Neural progenitor cell (in vitro differentiated cells): Measurements from ENCODE around the gene CELSR1. TPM values are rescaled to one million over a fixed set of nuclear protein-coding genes. Genes with fewer than 3 reads are reported as not detected.

Experiments used
- DNase-seq: peaks from one replicate; pipeline ENCODE4 v3.0.0-alpha.2; 2016; ENCODE audit warnings: low spot score
- H2AFZ ChIP-seq: fragments of 200-600 bp; sonication (generic); replicated peaks from 2 replicates; pipeline ENCODE4 v1.6.1; 2016; ENCODE audit warnings: antibody characterized with exemption
- H3F3A ChIP-seq: fragments of 200-600 bp; sonication (generic); 2 replicates; pipeline ENCODE4 v1.6.1; 2016; ENCODE audit warnings: antibody characterized with exemption, low read depth
- H3K27ac ChIP-seq: fragments of 200-600 bp; sonication (generic); 2 replicates; pipeline ENCODE4 v1.5.1; 2016; ENCODE audit warnings: mild to moderate bottlenecking
- H3K27me3 ChIP-seq: fragments of 200-600 bp; sonication (generic); 2 replicates; pipeline ENCODE4 v1.6.1; 2016; ENCODE audit warnings: mild to moderate bottlenecking, moderate library complexity
- H3K36me3 ChIP-seq: fragments of 200-600 bp; sonication (generic); 2 replicates; pipeline ENCODE4 v1.5.1; 2016
- H3K4me1 ChIP-seq: fragments of 200-600 bp; sonication (generic); 2 replicates; pipeline ENCODE4 v1.6.1; 2016; ENCODE audit warnings: mixed run types
- H3K4me2 ChIP-seq: fragments of 200-600 bp; sonication (generic); 2 replicates; pipeline ENCODE4 v1.6.1; 2016
- H3K4me3 ChIP-seq: fragments of 200-600 bp; sonication (generic); 2 replicates; pipeline ENCODE4 v1.5.1; 2016
- H3K79me2 ChIP-seq: fragments of 200-600 bp; sonication (generic); 2 replicates; pipeline ENCODE4 v1.6.1; 2016; ENCODE audit warnings: low read depth
- H3K9ac ChIP-seq: fragments of 200-600 bp; sonication (generic); 2 replicates; pipeline ENCODE4 v1.6.1; 2016
- H3K9me3 ChIP-seq: fragments of 200-600 bp; sonication (generic); 2 replicates; pipeline ENCODE4 v1.5.1; 2016; ENCODE audit warnings: low read depth
- H4K20me1 ChIP-seq: fragments of 200-600 bp; sonication (generic); 2 replicates; pipeline ENCODE4 v1.6.1; 2016; ENCODE audit warnings: low read depth
- H3K27ac Mint-ChIP-seq: 3 replicates; pipeline ENCODE4 v1.8.0; 2021; ENCODE audit warnings: mixed read lengths
- H3K27me3 Mint-ChIP-seq: 2 replicates; pipeline ENCODE4 v1.8.0; 2022; ENCODE audit warnings: low read depth, mild to moderate bottlenecking, inconsistent platforms, moderate library complexity, mixed read lengths; ENCODE audit not compliant: insufficient read depth
- H3K36me3 Mint-ChIP-seq: 3 replicates; pipeline ENCODE4 v1.8.0; 2021; ENCODE audit warnings: mixed read lengths
- H3K4me1 Mint-ChIP-seq: 3 replicates; pipeline ENCODE4 v1.8.0; 2021; ENCODE audit warnings: mixed read lengths
- H3K4me3 Mint-ChIP-seq: 3 replicates; pipeline ENCODE4 v1.8.0; 2021; ENCODE audit warnings: mild to moderate bottlenecking, moderate library complexity, mixed read lengths
- H3K9me3 Mint-ChIP-seq: 3 replicates; pipeline ENCODE4 v1.8.0; 2020; ENCODE audit warnings: mixed read lengths
- EZH2 ChIP-seq: fragments of 200-600 bp; sonication (generic); IDR thresholded peaks from 2 replicates; pipeline ENCODE4 v1.6.1; 2017; ENCODE audit warnings: antibody characterized with exemption, mild to moderate bottlenecking, moderate library complexity
- EZH2phosphoT487 ChIP-seq: fragments of 200-600 bp; sonication (generic); IDR thresholded peaks from 2 replicates; pipeline ENCODE4 v1.6.1; 2017; ENCODE audit warnings: antibody characterized with exemption
- total RNA-seq: library from RNA; depleted of rRNA; stranded (reverse); fragments of >200 nt; gene quantifications from 2 replicates; pipeline ENCODE4 v1.2.3, GENCODE V29; 2015; ENCODE audit warnings: low replicate concordance
- TF ChIP-seq, protein P1 (sequence below): fragments of 200-600 bp; sonication (generic); IDR thresholded peaks from 2 replicates; pipeline ENCODE4 v1.5.1; 2017; ENCODE audit warnings: antibody characterized with exemption, mild to moderate bottlenecking

Gene CELSR1
- total RNA-seq, 1 donor from 2014 or later = 12.3 TPM

DNA sequence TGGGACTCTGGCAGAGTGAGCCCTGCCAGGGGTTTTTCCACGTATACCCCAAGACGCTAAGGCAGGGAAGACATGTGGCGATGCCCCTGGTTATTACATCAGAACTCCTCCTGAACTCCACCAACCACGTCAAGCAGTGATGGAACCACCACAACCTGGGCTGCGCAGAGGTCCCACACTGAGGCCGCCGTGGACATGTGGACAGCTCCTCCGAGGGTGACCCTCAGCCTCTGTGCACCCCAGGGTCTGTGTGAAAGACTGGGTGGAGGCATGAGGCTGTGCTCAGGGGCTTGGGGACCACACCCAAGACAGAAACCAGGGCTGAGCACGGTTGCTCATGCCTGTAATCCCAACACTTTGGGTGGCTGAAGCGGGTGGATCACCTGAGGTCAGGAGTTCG lies 149.7 kb downstream of the CELSR1 start:
- no peaks in the 10 kb centered on the region for H4K20me1 ChIP-seq
- no peaks in the 10 kb centered on the region for H3K9me3 Mint-ChIP-seq
- no peak for DNase-seq
- TF ChIP-seq EZH2 (no peak), EZH2phosphoT487 (no peak)
- TF ChIP-seq, protein P1, sequence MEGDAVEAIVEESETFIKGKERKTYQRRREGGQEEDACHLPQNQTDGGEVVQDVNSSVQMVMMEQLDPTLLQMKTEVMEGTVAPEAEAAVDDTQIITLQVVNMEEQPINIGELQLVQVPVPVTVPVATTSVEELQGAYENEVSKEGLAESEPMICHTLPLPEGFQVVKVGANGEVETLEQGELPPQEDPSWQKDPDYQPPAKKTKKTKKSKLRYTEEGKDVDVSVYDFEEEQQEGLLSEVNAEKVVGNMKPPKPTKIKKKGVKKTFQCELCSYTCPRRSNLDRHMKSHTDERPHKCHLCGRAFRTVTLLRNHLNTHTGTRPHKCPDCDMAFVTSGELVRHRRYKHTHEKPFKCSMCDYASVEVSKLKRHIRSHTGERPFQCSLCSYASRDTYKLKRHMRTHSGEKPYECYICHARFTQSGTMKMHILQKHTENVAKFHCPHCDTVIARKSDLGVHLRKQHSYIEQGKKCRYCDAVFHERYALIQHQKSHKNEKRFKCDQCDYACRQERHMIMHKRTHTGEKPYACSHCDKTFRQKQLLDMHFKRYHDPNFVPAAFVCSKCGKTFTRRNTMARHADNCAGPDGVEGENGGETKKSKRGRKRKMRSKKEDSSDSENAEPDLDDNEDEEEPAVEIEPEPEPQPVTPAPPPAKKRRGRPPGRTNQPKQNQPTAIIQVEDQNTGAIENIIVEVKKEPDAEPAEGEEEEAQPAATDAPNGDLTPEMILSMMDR = no peak
- H3K79me2 ChIP-seq = no peaks in the 10 kb centered on the region
- no peak overlapping the region for H3K27ac ChIP-seq
- H3K9ac ChIP-seq = no peak overlapping the region
- no peak overlapping the region for H2AFZ ChIP-seq
- H3K4me3 ChIP-seq = no peak overlapping the region
- peaks cover 6% of the 10 kb centered on the region for H3K27me3 Mint-ChIP-seq
- peaks cover 10% of the 10 kb centered on the region for H3K36me3 Mint-ChIP-seq
- H3F3A ChIP-seq = no peaks in the 10 kb centered on the region
- no peak overlapping the region for H3K27ac Mint-ChIP-seq
- H3K4me3 Mint-ChIP-seq = no peak overlapping the region
- no peaks in the 10 kb centered on the region for H3K36me3 ChIP-seq
- H3K27me3 ChIP-seq = no peaks in the 10 kb centered on the region
- H3K4me2 ChIP-seq = no peak overlapping the region
- H3K4me1 ChIP-seq = no peaks in the 10 kb centered on the region
- H3K9me3 ChIP-seq = no peaks in the 10 kb centered on the region
- peaks cover 3% of the 10 kb centered on the region for H3K4me1 Mint-ChIP-seq

DNA sequence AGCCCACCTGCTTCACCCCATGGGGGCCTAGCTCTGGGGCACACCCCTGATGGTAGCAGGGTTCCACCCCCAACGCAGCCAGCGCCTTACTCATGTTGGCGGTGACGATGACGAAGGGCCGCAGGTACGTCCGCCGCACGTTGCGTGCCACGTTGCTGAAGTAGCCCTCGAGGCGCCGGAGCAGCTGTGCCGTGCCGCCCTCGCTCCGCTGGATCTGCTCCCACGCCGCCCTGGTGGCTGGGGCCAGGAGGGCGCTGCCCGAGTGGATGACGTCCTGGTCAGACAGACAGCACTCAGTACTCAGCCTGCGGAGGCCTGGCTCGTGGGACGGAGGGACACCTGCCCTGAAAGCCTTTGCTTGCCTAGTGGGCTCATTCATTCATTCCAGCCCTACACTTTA lies 151.1 kb downstream of the CELSR1 start:
- Histone ChIP-seq H2AFZ (no peak overlapping the region), H3K36me3 (no peaks in the 10 kb centered on the region), H3K27me3 (no peaks in the 10 kb centered on the region), H3K9me3 (no peaks in the 10 kb centered on the region), H3F3A (no peaks in the 10 kb centered on the region), H3K4me1 (no peaks in the 10 kb centered on the region), H3K4me3 (no peak overlapping the region), H3K9ac (no peak overlapping the region), H3K27ac (no peak overlapping the region), H4K20me1 (no peaks in the 10 kb centered on the region), H3K79me2 (no peaks in the 10 kb centered on the region), H3K4me2 (no peak overlapping the region)
- Mint-ChIP-seq H3K9me3 (no peaks in the 10 kb centered on the region), H3K27ac (no peak overlapping the region), H3K4me1 (peaks cover 3% of the 10 kb centered on the region), H3K27me3 (peaks cover 6% of the 10 kb centered on the region), H3K4me3 (no peak overlapping the region), H3K36me3 (peaks cover 10% of the 10 kb centered on the region)
- TF ChIP-seq, protein P1 = peak; percentile 16
- no peak for TF ChIP-seq EZH2phosphoT487
- no peak for DNase-seq

DNA sequence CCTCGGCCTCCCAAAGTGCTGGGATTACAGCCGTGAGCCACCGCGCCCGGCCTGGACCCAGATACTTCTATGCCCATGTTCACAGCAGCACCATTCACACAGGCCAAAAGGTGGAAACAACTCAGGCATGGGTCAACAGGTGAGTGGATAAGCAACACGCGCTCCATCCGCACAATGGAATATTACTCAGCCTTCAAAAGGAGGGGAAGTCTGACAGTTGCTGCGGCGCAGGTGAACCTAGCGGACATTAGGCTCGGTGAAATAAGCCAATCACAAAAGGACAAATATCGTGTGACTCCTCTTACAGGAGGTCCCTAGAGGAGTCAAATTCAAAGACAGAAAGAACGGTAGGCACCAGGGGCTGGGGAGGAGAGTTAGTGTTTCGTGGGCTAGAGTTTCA lies 154.9 kb downstream of the CELSR1 start:
- Mint-ChIP-seq H3K4me1 (peaks cover 32% of the 10 kb centered on the region), H3K4me3 (no peak overlapping the region)

More for the DNA sequence above, 154.9 kb downstream of the CELSR1 start:
- Mint-ChIP-seq H3K27me3 (peaks cover 7% of the 10 kb centered on the region), H3K36me3 (peaks cover 19% of the 10 kb centered on the region), H3K27ac (no peak overlapping the region), H3K9me3 (peaks cover 1% of the 10 kb centered on the region)
- Histone ChIP-seq H3K9me3 (no peaks in the 10 kb centered on the region), H3K27me3 (peaks cover 18% of the 10 kb centered on the region), H3K27ac (no peak overlapping the region), H3K4me2 (no peak overlapping the region), H3K4me3 (no peak overlapping the region), H3K36me3 (no peaks in the 10 kb centered on the region), H4K20me1 (peaks cover 26% of the 10 kb centered on the region), H3K9ac (no peak overlapping the region), H3F3A (peaks cover 17% of the 10 kb centered on the region), H3K4me1 (peaks cover 19% of the 10 kb centered on the region), H3K79me2 (no peaks in the 10 kb centered on the region), H2AFZ (no peak overlapping the region)
- DNase-seq = no peak
- TF ChIP-seq, protein P1 = no peak
- no peak for TF ChIP-seq EZH2phosphoT487
- no peak for TF ChIP-seq EZH2
